GM21737 (cell line): ENCODE measurements around the gene LGALS3BP.

Experiments used
- ATAC-seq: cut with Tn5 transposase; IDR thresholded peaks from one replicate; pipeline ENCODE4 v1.9.1; 2021; ENCODE audit warnings: mild to moderate bottlenecking, moderate library complexity; ENCODE audit not compliant: unreplicated experiment

Gene LGALS3BP

GRCh38 chr17:78986048-78986648 is 6.4 kb upstream of the LGALS3BP start:
- no peak for ATAC-seq

- no peak for ATAC-seq
These were observed 5.7 kb upstream of the LGALS3BP start for GRCh38 chr17:78985395-78985794.

- ATAC-seq, result no peak
These were observed 1.5 kb upstream of the LGALS3BP start for GRCh38 chr17:78981010-78981888.

GRCh38 chr17:78980624-78980972 is 875 bp upstream of the LGALS3BP start:
- ATAC-seq, result no peak

- no peak for ATAC-seq
These were observed 1.4 kb downstream of the LGALS3BP start for GRCh38 chr17:78977997-78978973.

GRCh38 chr17:78977681-78977943 is 2.1 kb downstream of the LGALS3BP start:
- no peak for ATAC-seq

- ATAC-seq, result no peak
These were observed 2.6 kb downstream of the LGALS3BP start for GRCh38 chr17:78976907-78977680.

GRCh38 chr17:78974635-78975591 is 4.8 kb downstream of the LGALS3BP start:
- no peak for ATAC-seq

- ATAC-seq, result no peak
These were observed 5.8 kb downstream of the LGALS3BP start for GRCh38 chr17:78973792-78974520.

- no peak for ATAC-seq
These were observed 6.5 kb downstream of the LGALS3BP start for GRCh38 chr17:78973196-78973595.

GRCh38 chr17:78972507-78973105 is 7.1 kb downstream of the LGALS3BP start:
- no peak for ATAC-seq

GRCh38 chr17:78971756-78972506 is 7.8 kb downstream of the LGALS3BP start:
- no peak for ATAC-seq

- no peak for ATAC-seq
These were observed 8.6 kb downstream of the LGALS3BP start for GRCh38 chr17:78970834-78971755.

GRCh38 chr17:78969865-78970264 is 9.9 kb downstream of the LGALS3BP start:
- ATAC-seq, result no peak

GRCh38 chr17:78967782-78968362 is 11.9 kb downstream of the LGALS3BP start:
- ATAC-seq, result no peak

GRCh38 chr17:78966910-78967600 is 12.7 kb downstream of the LGALS3BP start:
- ATAC-seq, result no peak
